ENCODE results near the gene CACNA1S. TPM values are rescaled to one million over a fixed set of nuclear protein-coding genes. Genes with fewer than 3 reads are reported as not detected.

CACNA1S gene
- total and polyA plus RNA-seq, 8 donors, result under 0.01 to 0.18 TPM; not detected in 6

DNA sequence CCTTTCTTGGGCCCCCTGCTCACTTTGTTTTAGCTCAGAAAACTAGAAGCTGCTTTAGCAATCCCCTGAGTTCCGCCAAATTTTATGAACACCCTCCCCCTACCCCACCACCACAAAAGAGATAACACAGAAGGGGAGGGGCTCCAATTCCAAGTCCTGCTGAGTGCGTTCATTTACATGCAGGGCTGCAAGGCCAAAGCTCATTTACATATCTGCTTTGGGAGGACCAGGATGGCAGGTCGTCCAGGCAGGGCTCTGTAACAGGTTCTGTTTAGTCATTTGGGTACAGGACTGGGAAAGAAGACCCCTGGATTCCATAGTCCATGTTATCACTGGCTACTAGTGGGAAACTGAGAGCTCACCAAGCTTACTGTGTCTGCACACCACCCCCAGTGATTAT, 52.8 kb downstream of the CACNA1S start:
- Histone ChIP-seq H3K36me3 (no peaks in the 10 kb centered on the region), H3K27me3 (no peaks in the 10 kb centered on the region), H3K9me3 (no peaks in the 10 kb centered on the region), H3K27ac (no peak overlapping the region), H3K4me1 (peaks cover 12 to 46% (median 31%) of the 10 kb centered on the region in 4 donors), H3K4me3 (no peak overlapping the region)
- intact Hi-C loops (cut with DNase I; ENCODE audit: low total_unique reads), result no loop called here
- TF ChIP-seq, protein P1, sequence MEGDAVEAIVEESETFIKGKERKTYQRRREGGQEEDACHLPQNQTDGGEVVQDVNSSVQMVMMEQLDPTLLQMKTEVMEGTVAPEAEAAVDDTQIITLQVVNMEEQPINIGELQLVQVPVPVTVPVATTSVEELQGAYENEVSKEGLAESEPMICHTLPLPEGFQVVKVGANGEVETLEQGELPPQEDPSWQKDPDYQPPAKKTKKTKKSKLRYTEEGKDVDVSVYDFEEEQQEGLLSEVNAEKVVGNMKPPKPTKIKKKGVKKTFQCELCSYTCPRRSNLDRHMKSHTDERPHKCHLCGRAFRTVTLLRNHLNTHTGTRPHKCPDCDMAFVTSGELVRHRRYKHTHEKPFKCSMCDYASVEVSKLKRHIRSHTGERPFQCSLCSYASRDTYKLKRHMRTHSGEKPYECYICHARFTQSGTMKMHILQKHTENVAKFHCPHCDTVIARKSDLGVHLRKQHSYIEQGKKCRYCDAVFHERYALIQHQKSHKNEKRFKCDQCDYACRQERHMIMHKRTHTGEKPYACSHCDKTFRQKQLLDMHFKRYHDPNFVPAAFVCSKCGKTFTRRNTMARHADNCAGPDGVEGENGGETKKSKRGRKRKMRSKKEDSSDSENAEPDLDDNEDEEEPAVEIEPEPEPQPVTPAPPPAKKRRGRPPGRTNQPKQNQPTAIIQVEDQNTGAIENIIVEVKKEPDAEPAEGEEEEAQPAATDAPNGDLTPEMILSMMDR (IDR thresholded peaks at IDR 0.05), result no peak
- TF ChIP-seq POLR2A (IDR thresholded peaks at IDR 0.05) (no peak), EP300 (IDR thresholded peaks at IDR 0.05) (no peak), POLR2AphosphoS5 (IDR thresholded peaks at IDR 0.05) (no peak)
- DNase-seq, result no peak
- WGBS, 5 donors, result 70 to 82% (median 77%) methylated on average over 3 of the region's 3 CpGs

GRCh38 chr1:201054091-201054543, 58.1 kb downstream of the CACNA1S start:
- Histone ChIP-seq H3K9me3 (no peaks in the 10 kb centered on the region), H3K27me3 (no peaks in the 10 kb centered on the region), H3K27ac (no peak overlapping the region), H3K36me3 (no peaks in the 10 kb centered on the region), H3K4me3 (no peak overlapping the region), H3K4me1 (peaks cover 4 to 47% (median 21%) of the 10 kb centered on the region in 4 donors)
- WGBS, 5 donors, result 63 to 86% (median 75%) methylated on average over 9 to 10 of the region's 10 CpGs
- DNase-seq, result no peak
- intact Hi-C loops (cut with DNase I; ENCODE audit: low total_unique reads), result no loop called here
- TF ChIP-seq POLR2AphosphoS5 (IDR thresholded peaks at IDR 0.05) (no peak), POLR2A (IDR thresholded peaks at IDR 0.05) (no peak), EP300 (IDR thresholded peaks at IDR 0.05) (no peak)
- TF ChIP-seq, protein P1 (IDR thresholded peaks at IDR 0.05), result no peak

DNA sequence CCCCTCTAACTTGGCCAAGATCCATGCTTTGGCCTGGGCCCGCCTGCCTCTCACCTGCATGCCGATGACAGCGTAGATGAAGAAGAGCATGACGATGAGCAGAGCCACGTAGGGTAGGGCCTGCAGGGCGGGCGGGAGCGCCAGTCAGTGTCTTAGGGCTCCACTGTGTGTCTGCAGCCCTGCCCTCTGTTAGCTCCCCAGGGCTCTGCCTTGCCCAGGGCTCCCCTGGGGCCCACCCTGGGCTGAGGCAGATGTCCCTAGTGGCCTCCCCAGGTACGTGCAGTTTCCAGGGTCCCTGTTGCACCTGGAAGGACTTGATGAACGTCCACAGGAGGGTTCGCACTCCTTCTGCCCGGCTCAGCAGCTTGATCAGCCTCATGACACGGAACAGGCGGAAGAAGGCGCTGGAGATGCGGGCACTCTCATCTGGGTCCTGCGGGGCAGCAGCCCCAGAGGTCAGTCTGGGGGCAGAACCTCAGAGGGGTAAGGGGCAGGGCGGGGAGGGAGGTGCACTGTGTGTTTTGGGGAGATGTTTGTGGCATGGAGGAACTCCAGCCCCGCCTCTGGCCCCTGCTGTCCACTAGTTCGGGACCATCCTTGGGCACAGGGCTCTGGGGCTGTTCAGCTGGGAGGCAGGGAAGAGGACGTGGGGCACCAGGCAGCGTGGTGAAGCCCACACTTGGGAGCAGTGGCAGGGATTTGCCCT, 58.9 kb downstream of the CACNA1S start:
- Histone ChIP-seq H3K4me1 (peaks cover 4 to 47% (median 21%) of the 10 kb centered on the region in 4 donors), H3K4me3 (no peak overlapping the region), H3K27ac (no peak overlapping the region), H3K36me3 (no peaks in the 10 kb centered on the region), H3K9me3 (no peaks in the 10 kb centered on the region), H3K27me3 (no peaks in the 10 kb centered on the region)
- WGBS, 5 donors, result 86 to 96% (median 89%) methylated on average over 16 to 22 of the region's 22 CpGs
- DNase-seq, result no peak
- intact Hi-C loops (cut with DNase I; ENCODE audit: low total_unique reads), result no loop called here
- TF ChIP-seq EP300 (IDR thresholded peaks at IDR 0.05), result no peak
- TF ChIP-seq POLR2A (IDR thresholded peaks at IDR 0.05), result no peak
- no peak for TF ChIP-seq POLR2AphosphoS5 (IDR thresholded peaks at IDR 0.05)
- TF ChIP-seq, protein P1 (IDR thresholded peaks at IDR 0.05), result no peak

DNA sequence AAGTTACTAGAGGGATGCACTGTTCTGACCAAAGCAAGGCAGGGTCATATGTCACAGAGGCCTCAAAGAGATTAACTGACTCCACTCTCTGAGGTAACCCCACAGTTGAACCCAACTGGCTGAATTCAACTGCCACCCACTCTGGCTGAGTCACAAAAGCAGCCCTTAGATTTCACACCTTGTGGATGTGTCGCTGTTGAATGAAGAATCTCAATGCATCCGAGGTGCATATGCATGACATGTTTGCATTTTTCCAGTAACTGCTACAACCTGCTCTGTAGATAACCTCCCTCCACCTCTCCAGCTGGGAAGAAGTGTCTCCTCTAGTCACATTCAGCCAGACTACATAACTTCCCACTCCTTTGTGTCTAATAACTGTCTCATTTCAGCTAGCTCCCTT, 60.8 kb downstream of the CACNA1S start:
- 64 to 82% (median 66%) methylated on average over 2 of the region's 2 CpGs for WGBS, 5 donors
- no peaks in the 10 kb centered on the region for H3K36me3 ChIP-seq
- peaks cover 4 to 38% (median 19%) of the 10 kb centered on the region in 4 donors for H3K4me1 ChIP-seq
- intact Hi-C loops (cut with DNase I; ENCODE audit: low total_unique reads), result no loop called here
- no peaks in the 10 kb centered on the region for H3K9me3 ChIP-seq
- no peak overlapping the region for H3K4me3 ChIP-seq
- DNase-seq, result no peak
- no peaks in the 10 kb centered on the region for H3K27me3 ChIP-seq
- no peak overlapping the region for H3K27ac ChIP-seq
- TF ChIP-seq EP300 (IDR thresholded peaks at IDR 0.05), result no peak
- no peak for TF ChIP-seq POLR2AphosphoS5 (IDR thresholded peaks at IDR 0.05)
- TF ChIP-seq, protein P1 (IDR thresholded peaks at IDR 0.05), result no peak
- TF ChIP-seq POLR2A (IDR thresholded peaks at IDR 0.05), result no peak
